Measurements from ENCODE around the gene PIK3C2A. TPM values are rescaled to one million over a fixed set of nuclear protein-coding genes. Genes with fewer than 3 reads are reported as not detected.

PIK3C2A gene
- total RNA-seq, 1 experiment from 2014 or later: 68.3 TPM

DNA sequence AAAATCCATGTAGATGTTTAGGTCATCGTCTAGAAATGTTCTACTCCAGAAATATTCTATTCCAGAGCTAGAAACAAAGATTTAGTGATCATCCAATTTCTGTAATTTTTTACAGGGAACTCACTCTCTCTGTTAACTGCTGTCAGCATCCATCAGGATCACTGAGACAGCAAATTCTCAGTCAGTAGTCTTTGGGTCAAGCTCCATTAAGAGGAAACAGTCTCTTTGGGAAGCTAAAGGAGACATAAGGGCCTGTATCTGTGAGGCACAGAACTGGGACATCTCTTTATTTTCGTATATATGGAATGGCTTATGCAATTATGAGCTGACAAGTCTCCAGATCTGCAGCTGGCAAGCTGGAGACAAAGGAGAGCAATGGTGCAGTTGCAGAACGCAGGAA is 48.3 kb downstream of the PIK3C2A start:
- H3K36me3 ChIP-seq (ENCODE audit: control insufficient read depth, insufficient read depth, low read length): no peaks in the 10 kb centered on the region
- no peak overlapping the region for H3K27ac ChIP-seq (ENCODE audit: low read length)
- H3K9me3 ChIP-seq (ENCODE audit: control insufficient read depth, insufficient read depth, low read depth, low read length): no peaks in the 10 kb centered on the region
- ChIA-PET POLR2A (no interaction called here), CTCF (no interaction called here)
- ATAC-seq: no peak
- intact Hi-C loops (cut with micrococcal nuclease; ENCODE audit: unreplicated experiment): no loop called here
- H3K4me3 ChIP-seq (ENCODE audit: low read depth in 2 of 2, low read length in 2 of 2): no peak overlapping the region
- H3K27me3 ChIP-seq (ENCODE audit: control insufficient read depth, insufficient read depth, low read length): no peaks in the 10 kb centered on the region
- BruUV-seq (replicated peaks): no TSS peak
- in situ Hi-C loops (cut with HindIII; ENCODE audit: low pct_unique_long_range_greater_than_20kb, low sequenced_read_pairs): no loop called here
- no peak for TF ChIP-seq SIN3A (IDR thresholded peaks at IDR 0.05; ENCODE audit: borderline replicate concordance, insufficient read depth, low read depth, low read length)
- no peak for TF ChIP-seq TCF7L2 (IDR thresholded peaks at IDR 0.05; ENCODE audit: low read depth, low read length)
- TF ChIP-seq, protein P1, sequence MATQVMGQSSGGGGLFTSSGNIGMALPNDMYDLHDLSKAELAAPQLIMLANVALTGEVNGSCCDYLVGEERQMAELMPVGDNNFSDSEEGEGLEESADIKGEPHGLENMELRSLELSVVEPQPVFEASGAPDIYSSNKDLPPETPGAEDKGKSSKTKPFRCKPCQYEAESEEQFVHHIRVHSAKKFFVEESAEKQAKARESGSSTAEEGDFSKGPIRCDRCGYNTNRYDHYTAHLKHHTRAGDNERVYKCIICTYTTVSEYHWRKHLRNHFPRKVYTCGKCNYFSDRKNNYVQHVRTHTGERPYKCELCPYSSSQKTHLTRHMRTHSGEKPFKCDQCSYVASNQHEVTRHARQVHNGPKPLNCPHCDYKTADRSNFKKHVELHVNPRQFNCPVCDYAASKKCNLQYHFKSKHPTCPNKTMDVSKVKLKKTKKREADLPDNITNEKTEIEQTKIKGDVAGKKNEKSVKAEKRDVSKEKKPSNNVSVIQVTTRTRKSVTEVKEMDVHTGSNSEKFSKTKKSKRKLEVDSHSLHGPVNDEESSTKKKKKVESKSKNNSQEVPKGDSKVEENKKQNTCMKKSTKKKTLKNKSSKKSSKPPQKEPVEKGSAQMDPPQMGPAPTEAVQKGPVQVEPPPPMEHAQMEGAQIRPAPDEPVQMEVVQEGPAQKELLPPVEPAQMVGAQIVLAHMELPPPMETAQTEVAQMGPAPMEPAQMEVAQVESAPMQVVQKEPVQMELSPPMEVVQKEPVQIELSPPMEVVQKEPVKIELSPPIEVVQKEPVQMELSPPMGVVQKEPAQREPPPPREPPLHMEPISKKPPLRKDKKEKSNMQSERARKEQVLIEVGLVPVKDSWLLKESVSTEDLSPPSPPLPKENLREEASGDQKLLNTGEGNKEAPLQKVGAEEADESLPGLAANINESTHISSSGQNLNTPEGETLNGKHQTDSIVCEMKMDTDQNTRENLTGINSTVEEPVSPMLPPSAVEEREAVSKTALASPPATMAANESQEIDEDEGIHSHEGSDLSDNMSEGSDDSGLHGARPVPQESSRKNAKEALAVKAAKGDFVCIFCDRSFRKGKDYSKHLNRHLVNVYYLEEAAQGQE (IDR thresholded peaks at IDR 0.05; ENCODE audit: insufficient read depth in 1 of 2, low read depth in 2 of 2, low read length in 1 of 2): no peak
- TF ChIP-seq POLR2AphosphoS5 (IDR thresholded peaks at IDR 0.05; ENCODE audit: low read depth, low read length): no peak
- TF ChIP-seq, protein P2, sequence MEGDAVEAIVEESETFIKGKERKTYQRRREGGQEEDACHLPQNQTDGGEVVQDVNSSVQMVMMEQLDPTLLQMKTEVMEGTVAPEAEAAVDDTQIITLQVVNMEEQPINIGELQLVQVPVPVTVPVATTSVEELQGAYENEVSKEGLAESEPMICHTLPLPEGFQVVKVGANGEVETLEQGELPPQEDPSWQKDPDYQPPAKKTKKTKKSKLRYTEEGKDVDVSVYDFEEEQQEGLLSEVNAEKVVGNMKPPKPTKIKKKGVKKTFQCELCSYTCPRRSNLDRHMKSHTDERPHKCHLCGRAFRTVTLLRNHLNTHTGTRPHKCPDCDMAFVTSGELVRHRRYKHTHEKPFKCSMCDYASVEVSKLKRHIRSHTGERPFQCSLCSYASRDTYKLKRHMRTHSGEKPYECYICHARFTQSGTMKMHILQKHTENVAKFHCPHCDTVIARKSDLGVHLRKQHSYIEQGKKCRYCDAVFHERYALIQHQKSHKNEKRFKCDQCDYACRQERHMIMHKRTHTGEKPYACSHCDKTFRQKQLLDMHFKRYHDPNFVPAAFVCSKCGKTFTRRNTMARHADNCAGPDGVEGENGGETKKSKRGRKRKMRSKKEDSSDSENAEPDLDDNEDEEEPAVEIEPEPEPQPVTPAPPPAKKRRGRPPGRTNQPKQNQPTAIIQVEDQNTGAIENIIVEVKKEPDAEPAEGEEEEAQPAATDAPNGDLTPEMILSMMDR (IDR thresholded peaks at IDR 0.05): no peak
- DNase-seq (ENCODE audit: low read depth, low spot score): no peak
- no peaks in the 10 kb centered on the region for H3K4me1 ChIP-seq (ENCODE audit: control insufficient read depth, insufficient read depth, low read length)

Other genes starting within 250 kb of the PIK3C2A start
- 11.6 TPM for gene PLEKHA7, start 193.6 kb downstream of the PIK3C2A start, total RNA-seq (2021; ENCODE audit: unreplicated experiment)
- gene RPS13, start 130.3 kb downstream of the PIK3C2A start, total RNA-seq (2021; ENCODE audit: unreplicated experiment): 882 TPM
- 62.2 TPM for gene NUCB2, start 68.8 kb upstream of the PIK3C2A start, total RNA-seq (2021; ENCODE audit: unreplicated experiment)
- gene NCR3LG1, start 143.8 kb upstream of the PIK3C2A start, total RNA-seq (2021; ENCODE audit: unreplicated experiment): 8.6 TPM
- 0.67 TPM for gene KCNJ11, start 180.7 kb upstream of the PIK3C2A start, total RNA-seq (2021; ENCODE audit: unreplicated experiment)